Mesenchymal stem cell (in vitro differentiated cells and primary cell): ENCODE data around the gene RBMX.
"Not testable (repeated sequence)": the region's sequence is repeated elsewhere in the genome, so short reads cannot be mapped to it uniquely, and the experiment has no call there.

ENCODE experiments used
- DNase-seq: peaks from one replicate; pipeline ENCODE4 v3.0.0-alpha.2; 2013
- H2AFZ ChIP-seq: one replicate; pipeline ENCODE4 v1.6.1; 2013; ENCODE audit warnings: low read depth, mild to moderate bottlenecking, control low read depth, inconsistent platforms, low read length, moderate library complexity
- H2AK5ac ChIP-seq: 2 replicates; pipeline ENCODE4 v1.6.1; 2013; ENCODE audit warnings: low read length, moderate library complexity, mild to moderate bottlenecking, inconsistent platforms; ENCODE audit not compliant: severe bottlenecking
- H2BK120ac ChIP-seq: one replicate; pipeline ENCODE4 v1.6.1; 2013; ENCODE audit warnings: low read depth, mild to moderate bottlenecking, inconsistent platforms, low read length, moderate library complexity
- H2BK12ac ChIP-seq, 2 experiments: one replicate each; pipeline ENCODE4 v1.6.1; 2013; ENCODE audit warnings: inconsistent platforms in 2 of 2, low read length in 2 of 2, mild to moderate bottlenecking in 2 of 2, moderate library complexity in 2 of 2, control low read depth in 1 of 2
- H2BK15ac ChIP-seq: one replicate; pipeline ENCODE4 v1.6.1; 2013; ENCODE audit warnings: mild to moderate bottlenecking, low read depth, inconsistent platforms; ENCODE audit not compliant: poor library complexity, severe bottlenecking
- H2BK5ac ChIP-seq: 2 replicates; pipeline ENCODE4 v1.6.1; 2013; ENCODE audit warnings: low read depth, mild to moderate bottlenecking, low read length, control low read depth, inconsistent platforms; ENCODE audit not compliant: poor library complexity, severe bottlenecking
- H3K14ac ChIP-seq, 2 experiments: one replicate each; pipeline ENCODE4 v1.6.1; 2013; ENCODE audit warnings: inconsistent platforms in 2 of 2, low read length in 2 of 2, control low read depth in 1 of 2, mild to moderate bottlenecking in 1 of 2, moderate library complexity in 1 of 2
- H3K18ac ChIP-seq, 2 experiments: one replicate each; pipeline ENCODE4 v1.6.1; 2013; ENCODE audit warnings: inconsistent platforms in 2 of 2, low read length in 2 of 2, control low read depth in 1 of 2, low read depth in 1 of 2, mild to moderate bottlenecking in 1 of 2
- H3K23ac ChIP-seq, 2 experiments: one replicate each; pipeline ENCODE4 v1.6.1; 2013; ENCODE audit warnings: inconsistent platforms in 2 of 2, low read length in 2 of 2, mild to moderate bottlenecking in 2 of 2, moderate library complexity in 2 of 2, control low read depth in 1 of 2
- H3K27ac ChIP-seq: 2 replicates; pipeline ENCODE4 v1.5.1; 2013; ENCODE audit warnings: mild to moderate bottlenecking, moderate library complexity, low read length, control low read depth, inconsistent platforms; ENCODE audit not compliant: poor library complexity, severe bottlenecking
- H3K27me3 ChIP-seq, 2 experiments: 2 replicates each; pipeline versions ENCODE4 v1.6.1 to v1.7.0; 2013; ENCODE audit warnings: low read length in 2 of 2, mild to moderate bottlenecking in 2 of 2, moderate library complexity in 2 of 2, control low read depth in 1 of 2, inconsistent platforms in 1 of 2; ENCODE audit not compliant: control insufficient read depth in 1 of 2, insufficient read depth in 1 of 2
- H3K36me3 ChIP-seq, 2 experiments: 2 replicates each; pipeline versions ENCODE4 v1.6.1 to v1.7.0; 2013; ENCODE audit warnings: low read length in 2 of 2, control low read depth in 1 of 2, inconsistent platforms in 1 of 2, low read depth in 1 of 2, mild to moderate bottlenecking in 1 of 2; ENCODE audit not compliant: insufficient read depth in 2 of 2, control insufficient read depth in 1 of 2
- H3K4ac ChIP-seq, 2 experiments: one replicate each; pipeline ENCODE4 v1.6.1; 2013; ENCODE audit warnings: inconsistent platforms in 2 of 2, low read length in 2 of 2, mild to moderate bottlenecking in 2 of 2, moderate library complexity in 2 of 2, control low read depth in 1 of 2, low read depth in 1 of 2
- H3K4me1 ChIP-seq: 2 replicates; pipeline ENCODE4 v1.6.1; 2013; ENCODE audit warnings: low read depth, low read length, control low read depth; ENCODE audit not compliant: control insufficient read depth, insufficient read depth
- H3K4me2 ChIP-seq: 2 replicates; pipeline ENCODE4 v1.6.1; 2013; ENCODE audit warnings: low read length, mild to moderate bottlenecking, inconsistent platforms; ENCODE audit not compliant: poor library complexity, severe bottlenecking
- H3K4me3 ChIP-seq, 2 experiments: 2 replicates each; pipeline versions ENCODE4 v1.5.1 to v1.7.0; 2013; ENCODE audit warnings: low read length in 2 of 2, mild to moderate bottlenecking in 2 of 2, control low read depth in 1 of 2, low read depth in 1 of 2; ENCODE audit not compliant: insufficient read depth in 1 of 2
- H3K79me1 ChIP-seq: replicated peaks from 2 replicates; pipeline ENCODE4 v1.6.1; 2013; ENCODE audit warnings: mild to moderate bottlenecking, control low read depth, low read length, inconsistent platforms; ENCODE audit not compliant: poor library complexity, severe bottlenecking
- H3K9ac ChIP-seq: 2 replicates; pipeline ENCODE4 v1.7.0; 2013; ENCODE audit warnings: mild to moderate bottlenecking, low read length, moderate library complexity
- H3K9me3 ChIP-seq: 2 replicates; pipeline ENCODE4 v1.7.0; 2013; ENCODE audit warnings: mild to moderate bottlenecking, low read length; ENCODE audit not compliant: control insufficient read depth
- H4K8ac ChIP-seq: one replicate; pipeline ENCODE4 v1.6.1; 2013; ENCODE audit warnings: inconsistent platforms, mild to moderate bottlenecking, low read length, moderate library complexity
- H4K91ac ChIP-seq: one replicate; pipeline ENCODE4 v1.6.1; 2013; ENCODE audit warnings: mild to moderate bottlenecking, low read length, inconsistent platforms
- WGBS: methylation state at CpG from one replicate; pipeline ENCODE4 v1.1.7; 2013; ENCODE audit warnings: mixed read lengths; 5-methylcytosine and 5-hydroxymethylcytosine counted together

The RBMX gene

GRCh38 chrX:136909119-136909705, 28.7 kb upstream of the RBMX start:
- H4K8ac ChIP-seq = peak overlapping the region; percentile 87
- under 1% methylated on average over 39 of the region's 47 CpGs for WGBS
- no peaks in the 10 kb centered on the region for H3K4me1 ChIP-seq
- H3K4me3 ChIP-seq = peak overlapping the region; percentile 67 to 87
- no peak overlapping the region for H2BK12ac ChIP-seq
- H2BK15ac ChIP-seq = no peak overlapping the region
- H3K27me3 ChIP-seq = no peaks in the 10 kb centered on the region
- H4K91ac ChIP-seq = no peak overlapping the region
- no peak overlapping the region for H3K4ac ChIP-seq
- H3K23ac ChIP-seq = no peak overlapping the region
- no peak overlapping the region for H2AFZ ChIP-seq
- H2AK5ac ChIP-seq = no peak overlapping the region
- H3K4me2 ChIP-seq = peak overlapping the region; percentile 80
- H2BK120ac ChIP-seq = peak overlapping the region; percentile 3
- DNase-seq = peak; percentile 78
- no peaks in the 10 kb centered on the region for H3K79me1 ChIP-seq
- peak overlapping the region in 1 of 2 experiments; percentile 50 for H3K18ac ChIP-seq
- peak overlapping the region; percentile 60 for H3K27ac ChIP-seq
- H3K9me3 ChIP-seq = no peaks in the 10 kb centered on the region
- H3K14ac ChIP-seq = no peak overlapping the region
- H3K9ac ChIP-seq = peak overlapping the region; percentile 86
- no peak overlapping the region for H2BK5ac ChIP-seq
- H3K36me3 ChIP-seq = no peaks in the 10 kb centered on the region

- H3K18ac ChIP-seq = no peak overlapping the region
- DNase-seq = no peak
- H2AFZ ChIP-seq = no peak overlapping the region
- no peak overlapping the region for H2BK5ac ChIP-seq
- H4K91ac ChIP-seq = no peak overlapping the region
- no peak overlapping the region for H3K4me2 ChIP-seq
- H3K23ac ChIP-seq = no peak overlapping the region
- no peaks in the 10 kb centered on the region for H3K36me3 ChIP-seq
- H3K4me3 ChIP-seq = no peak overlapping the region
- no peaks in the 10 kb centered on the region for H3K4me1 ChIP-seq
- H3K9me3 ChIP-seq = no peaks in the 10 kb centered on the region
- no peak overlapping the region for H3K9ac ChIP-seq
- H2BK12ac ChIP-seq = no peak overlapping the region
- no peak overlapping the region for H4K8ac ChIP-seq
- no peak overlapping the region for H2BK15ac ChIP-seq
- H3K14ac ChIP-seq = no peak overlapping the region
- no peak overlapping the region for H3K4ac ChIP-seq
- H3K79me1 ChIP-seq = no peaks in the 10 kb centered on the region
- no peak overlapping the region for H2AK5ac ChIP-seq
- WGBS = 88% methylated on average over 11 of the region's 11 CpGs
- no peak overlapping the region for H2BK120ac ChIP-seq
- H3K27me3 ChIP-seq = no peaks in the 10 kb centered on the region
- H3K27ac ChIP-seq = no peak overlapping the region
Measured at GRCh38 chrX:136907621-136908020, 27.1 kb upstream of the RBMX start.

- H2BK5ac ChIP-seq = no peak overlapping the region
- no peaks in the 10 kb centered on the region for H3K4me1 ChIP-seq
- 85% methylated on average over 14 of the region's 14 CpGs for WGBS
- no peak overlapping the region for H2BK120ac ChIP-seq
- no peak overlapping the region for H4K91ac ChIP-seq
- H3K4me2 ChIP-seq = no peak overlapping the region
- no peak for DNase-seq
- H3K27ac ChIP-seq = no peak overlapping the region
- no peak overlapping the region for H3K18ac ChIP-seq
- H2AFZ ChIP-seq = no peak overlapping the region
- H2BK12ac ChIP-seq = no peak overlapping the region
- no peak overlapping the region for H2AK5ac ChIP-seq
- H3K36me3 ChIP-seq = no peaks in the 10 kb centered on the region
- no peak overlapping the region for H3K9ac ChIP-seq
- H2BK15ac ChIP-seq = no peak overlapping the region
- H3K9me3 ChIP-seq = no peaks in the 10 kb centered on the region
- H3K14ac ChIP-seq = no peak overlapping the region
- no peaks in the 10 kb centered on the region for H3K27me3 ChIP-seq
- no peak overlapping the region for H3K4ac ChIP-seq
- no peak overlapping the region for H3K23ac ChIP-seq
- H3K4me3 ChIP-seq = no peak overlapping the region
- no peak overlapping the region for H4K8ac ChIP-seq
- H3K79me1 ChIP-seq = no peaks in the 10 kb centered on the region
Measured at GRCh38 chrX:136906921-136907510, 26.5 kb upstream of the RBMX start.

- H3K18ac ChIP-seq, H3K27ac ChIP-seq, H3K9ac ChIP-seq, H3K14ac ChIP-seq, H3K36me3 ChIP-seq, H2BK120ac ChIP-seq, H2AFZ ChIP-seq, H3K4me1 ChIP-seq, DNase-seq, H3K27me3 ChIP-seq, H4K91ac ChIP-seq, H3K79me1 ChIP-seq, H2AK5ac ChIP-seq, H3K4me2 ChIP-seq, H2BK5ac ChIP-seq, H3K9me3 ChIP-seq, H3K23ac ChIP-seq, H4K8ac ChIP-seq, H2BK15ac ChIP-seq, H3K4me3 ChIP-seq, H2BK12ac ChIP-seq, H3K4ac ChIP-seq: not testable (repeated sequence)
- WGBS = 91% methylated on average over 4 of the region's 4 CpGs
Measured at GRCh38 chrX:136904067-136904466, 23.5 kb upstream of the RBMX start.
